Neural cell (in vitro differentiated cells): Measurements from ENCODE around the gene RANBP9. TPM values are rescaled to one million over a fixed set of nuclear protein-coding genes. Genes with fewer than 3 reads are reported as not detected.

ENCODE experiments used
- H2AFZ ChIP-seq: fragments of 200-600, 300-800 bp; sonication (generic), shearing (Covaris generic); 2 replicates; pipeline ENCODE4 v1.6.0; 2014; ENCODE audit warnings: low read depth, mild to moderate bottlenecking, antibody characterized with exemption, low read length, moderate library complexity
- H3F3A ChIP-seq: fragments of 200-600 bp; shearing (Covaris generic); 2 replicates; pipeline ENCODE4 v1.6.1; 2016; ENCODE audit warnings: mild to moderate bottlenecking, moderate library complexity, mixed read lengths, antibody characterized with exemption, low read length; ENCODE audit not compliant: insufficient read depth, poor library complexity, severe bottlenecking
- H3K27ac ChIP-seq: fragments of 200-600, 300-800 bp; sonication (generic), shearing (Covaris generic); 2 replicates; pipeline ENCODE4 v1.5.1; 2014; ENCODE audit warnings: mild to moderate bottlenecking, low read length, moderate library complexity
- H3K27me3 ChIP-seq: fragments of 300-800, 200-600 bp; sonication (generic), shearing (Covaris generic); 2 replicates; pipeline ENCODE4 v1.6.0; 2014; ENCODE audit warnings: mild to moderate bottlenecking, low read depth, low read length, moderate library complexity; ENCODE audit not compliant: insufficient read depth
- H3K36me3 ChIP-seq: fragments of 300-800, 200-600 bp; sonication (generic), shearing (Covaris generic); 2 replicates; pipeline ENCODE4 v1.5.1; 2014; ENCODE audit warnings: mild to moderate bottlenecking, antibody characterized with exemption, low read length, moderate library complexity; ENCODE audit not compliant: insufficient read depth
- H3K4me2 ChIP-seq: fragments of 300-800, 200-600 bp; sonication (generic), shearing (Covaris generic); 2 replicates; pipeline ENCODE4 v1.6.0; 2014; ENCODE audit warnings: mild to moderate bottlenecking, low read length
- H3K4me3 ChIP-seq: fragments of 300-800, 200-600 bp; sonication (generic), shearing (Covaris generic); 2 replicates; pipeline ENCODE4 v1.5.1; 2014; ENCODE audit warnings: mild to moderate bottlenecking, low read length, moderate library complexity
- H3K79me2 ChIP-seq: fragments of 200-600 bp; shearing (Covaris generic); replicated peaks from 2 replicates; pipeline ENCODE4 v1.6.0; 2014; ENCODE audit warnings: mild to moderate bottlenecking, low read length, moderate library complexity; ENCODE audit not compliant: insufficient read depth
- H3K9ac ChIP-seq: fragments of 300-800, 200-600 bp; sonication (generic), shearing (Covaris generic); 2 replicates; pipeline ENCODE4 v1.6.1; 2016; ENCODE audit warnings: mild to moderate bottlenecking, low read length, mixed read lengths
- H3K9me2 ChIP-seq: fragments of 200-600 bp; shearing (Covaris generic); 2 replicates; pipeline ENCODE4 v1.6.1; 2016; ENCODE audit warnings: mild to moderate bottlenecking, low read length, mixed read lengths; ENCODE audit not compliant: insufficient read depth
- H3K9me3 ChIP-seq: fragments of 200-600, 300-800 bp; sonication (generic), shearing (Covaris generic); 2 replicates; pipeline ENCODE4 v1.6.1; 2016; ENCODE audit warnings: mild to moderate bottlenecking, mixed run types, low read length, moderate library complexity, mixed read lengths
- H4K20me1 ChIP-seq: fragments of 200-600 bp; shearing (Covaris generic); 2 replicates; pipeline ENCODE4 v1.6.1; 2016; ENCODE audit warnings: mild to moderate bottlenecking, mixed run types; ENCODE audit not compliant: insufficient read depth
- CTCF ChIP-seq: fragments of 450-650 bp; IDR thresholded peaks from 2 replicates; pipeline ENCODE4 v1.5.1; 2014; ENCODE audit warnings: antibody characterized with exemption, mild to moderate bottlenecking, moderate library complexity; ENCODE audit not compliant: poor library complexity, severe bottlenecking
- EP300 ChIP-seq: fragments of 450-650 bp; conservative IDR thresholded peaks from 2 replicates; pipeline ENCODE4 v1.6.1; 2014; ENCODE audit warnings: antibody characterized with exemption, mild to moderate bottlenecking, moderate library complexity; ENCODE audit not compliant: poor library complexity, severe bottlenecking
- EZH2 ChIP-seq: fragments of 200-600, 300-800 bp; shearing (Covaris generic), sonication (generic); IDR thresholded peaks from 2 replicates; pipeline ENCODE4 v1.6.1; 2014; ENCODE audit warnings: antibody characterized with exemption, low read length, borderline replicate concordance, mild to moderate bottlenecking; ENCODE audit not compliant: insufficient read depth, poor library complexity, severe bottlenecking
- MXI1 ChIP-seq: fragments of 450-650 bp; conservative IDR thresholded peaks from 2 replicates; pipeline ENCODE4 v1.6.1; 2014; ENCODE audit warnings: antibody characterized with exemption, mild to moderate bottlenecking; ENCODE audit not compliant: poor library complexity, severe bottlenecking
- POLR2AphosphoS5 ChIP-seq: IDR thresholded peaks from 2 replicates; pipeline ENCODE4 v1.6.1; 2012
- RAD21 ChIP-seq: fragments of 450-650 bp; conservative IDR thresholded peaks from 2 replicates; pipeline ENCODE4 v1.6.1; 2014; ENCODE audit warnings: antibody characterized with exemption, mild to moderate bottlenecking, moderate library complexity
- SMC3 ChIP-seq: fragments of 450-650 bp; conservative IDR thresholded peaks from 2 replicates; pipeline ENCODE4 v1.6.1; 2014; ENCODE audit warnings: antibody characterized with exemption, mild to moderate bottlenecking, moderate library complexity; ENCODE audit not compliant: poor library complexity
- TAF1 ChIP-seq: IDR thresholded peaks from 2 replicates; pipeline ENCODE4 v1.6.1; 2012; ENCODE audit warnings: low read depth
- polyA plus RNA-seq: library from polyadenylated mRNA; depleted of rRNA; stranded (reverse); fragments of >200 nt; gene quantifications from 2 replicates; pipeline ENCODE4 v1.2.3, GENCODE V29; 2014
- TF ChIP-seq, protein P1 (sequence below): IDR thresholded peaks from 2 replicates; pipeline ENCODE4 v1.6.1; 2012; ENCODE audit warnings: borderline replicate concordance

The RANBP9 gene
- polyA plus RNA-seq, 1 donor from 2014 or later = 52.2 TPM

GRCh38 chr6:13638626-13639025 is 73.0 kb downstream of the RANBP9 start:
- no peaks in the 10 kb centered on the region for H3K79me2 ChIP-seq
- H3K9ac ChIP-seq = no peak overlapping the region
- H4K20me1 ChIP-seq = no peaks in the 10 kb centered on the region
- H2AFZ ChIP-seq = no peak overlapping the region
- H3K27me3 ChIP-seq = no peaks in the 10 kb centered on the region
- H3F3A ChIP-seq = no peaks in the 10 kb centered on the region
- peaks cover 16% of the 10 kb centered on the region for H3K36me3 ChIP-seq
- no peaks in the 10 kb centered on the region for H3K9me3 ChIP-seq
- no peak overlapping the region for H3K27ac ChIP-seq
- no peak overlapping the region for H3K4me2 ChIP-seq
- H3K4me3 ChIP-seq = no peak overlapping the region
- no peaks in the 10 kb centered on the region for H3K9me2 ChIP-seq
- TF ChIP-seq EP300 (no peak), POLR2AphosphoS5 (no peak), SMC3 (no peak), TAF1 (no peak), MXI1 (no peak), CTCF (no peak), EZH2 (no peak), RAD21 (no peak)
- TF ChIP-seq, protein P1, sequence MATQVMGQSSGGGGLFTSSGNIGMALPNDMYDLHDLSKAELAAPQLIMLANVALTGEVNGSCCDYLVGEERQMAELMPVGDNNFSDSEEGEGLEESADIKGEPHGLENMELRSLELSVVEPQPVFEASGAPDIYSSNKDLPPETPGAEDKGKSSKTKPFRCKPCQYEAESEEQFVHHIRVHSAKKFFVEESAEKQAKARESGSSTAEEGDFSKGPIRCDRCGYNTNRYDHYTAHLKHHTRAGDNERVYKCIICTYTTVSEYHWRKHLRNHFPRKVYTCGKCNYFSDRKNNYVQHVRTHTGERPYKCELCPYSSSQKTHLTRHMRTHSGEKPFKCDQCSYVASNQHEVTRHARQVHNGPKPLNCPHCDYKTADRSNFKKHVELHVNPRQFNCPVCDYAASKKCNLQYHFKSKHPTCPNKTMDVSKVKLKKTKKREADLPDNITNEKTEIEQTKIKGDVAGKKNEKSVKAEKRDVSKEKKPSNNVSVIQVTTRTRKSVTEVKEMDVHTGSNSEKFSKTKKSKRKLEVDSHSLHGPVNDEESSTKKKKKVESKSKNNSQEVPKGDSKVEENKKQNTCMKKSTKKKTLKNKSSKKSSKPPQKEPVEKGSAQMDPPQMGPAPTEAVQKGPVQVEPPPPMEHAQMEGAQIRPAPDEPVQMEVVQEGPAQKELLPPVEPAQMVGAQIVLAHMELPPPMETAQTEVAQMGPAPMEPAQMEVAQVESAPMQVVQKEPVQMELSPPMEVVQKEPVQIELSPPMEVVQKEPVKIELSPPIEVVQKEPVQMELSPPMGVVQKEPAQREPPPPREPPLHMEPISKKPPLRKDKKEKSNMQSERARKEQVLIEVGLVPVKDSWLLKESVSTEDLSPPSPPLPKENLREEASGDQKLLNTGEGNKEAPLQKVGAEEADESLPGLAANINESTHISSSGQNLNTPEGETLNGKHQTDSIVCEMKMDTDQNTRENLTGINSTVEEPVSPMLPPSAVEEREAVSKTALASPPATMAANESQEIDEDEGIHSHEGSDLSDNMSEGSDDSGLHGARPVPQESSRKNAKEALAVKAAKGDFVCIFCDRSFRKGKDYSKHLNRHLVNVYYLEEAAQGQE = no peak

DNA sequence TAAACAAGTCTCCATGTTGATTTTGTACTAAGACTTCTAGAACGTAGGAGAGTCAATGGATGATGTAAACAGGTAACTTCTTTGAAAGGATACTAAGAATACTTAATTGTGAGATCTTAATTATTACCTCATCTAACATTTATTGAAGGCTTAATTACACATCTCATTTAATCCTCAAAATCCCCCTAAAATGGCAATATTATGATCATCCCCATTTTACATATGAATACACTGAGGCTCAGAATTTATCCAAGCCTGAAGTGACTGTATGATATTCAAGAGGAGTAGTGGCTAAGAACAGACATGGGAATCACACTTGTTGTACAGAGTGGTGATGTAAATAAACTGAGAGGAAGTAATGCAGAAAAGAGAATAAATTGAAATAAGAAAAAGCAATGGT is 73.6 kb downstream of the RANBP9 start:
- Histone ChIP-seq H3K9ac (no peak overlapping the region), H3K79me2 (no peaks in the 10 kb centered on the region), H3K4me2 (no peak overlapping the region), H3K27ac (no peak overlapping the region), H3K36me3 (peaks cover 16% of the 10 kb centered on the region), H4K20me1 (no peaks in the 10 kb centered on the region), H3K4me3 (no peak overlapping the region), H3F3A (no peaks in the 10 kb centered on the region), H3K9me3 (no peaks in the 10 kb centered on the region), H3K27me3 (no peaks in the 10 kb centered on the region), H3K9me2 (no peaks in the 10 kb centered on the region), H2AFZ (no peak overlapping the region)
- no peak for TF ChIP-seq TAF1
- no peak for TF ChIP-seq EZH2
